K562 (cell line): ENCODE measurements around the gene DCAF10. TPM values are rescaled to one million over a fixed set of nuclear protein-coding genes. Genes with fewer than 3 reads are reported as not detected.

ENCODE experiments used
- ATAC-seq: fragments of 200-7000 bp; cut with Tn5 transposase; 3 replicates; pipeline ENCODE4 v1.9.1; 2020; ENCODE audit warnings: moderate library complexity
- BruUV-seq: library from RNA; stranded (reverse); fragments of 400-500 nt; replicated peaks from 2 replicates; lab custom pipeline; 2021; lab: Mats Ljungman, UMichigan
- CTCF ChIA-PET: fragments of 300-600 bp; formaldehyde crosslinking; extraction: SDS; loops from one replicate; lab custom pipeline; 2021; ENCODE audit warnings: low intra/inter-chr PET ratio; lab: Yijun Ruan, JAX
- POLR2A ChIA-PET: fragments of 300-600, 350-650 bp; sonication (Branson Sonifier 250); formaldehyde crosslinking; extraction: SDS; loops from one replicate; lab custom pipeline; 2021; ENCODE audit warnings: antibody characterized with exemption, inconsistent platforms; lab: Yijun Ruan, JAX
- DNase-seq, 4 experiments: peaks; one replicate each; pipeline versions ENCODE4 v3.0.0 to v3.0.0-alpha.2; 2011 to 2018; ENCODE audit warnings: low spot score in 3 of 4, mixed read lengths in 3 of 4; ENCODE audit errors: extremely low read depth in 1 of 4
- FAIRE-seq: peaks from 2 replicates; lab custom pipeline; 2011; peaks lifted over from hg19 to GRCh38; lab: Jason Lieb, UNC
- H2AFZ ChIP-seq: 2 replicates; pipeline ENCODE4 v1.6.0; 2011; ENCODE audit warnings: low read depth, low read length, control low read depth, inconsistent platforms
- H3K27ac ChIP-seq: fragments of 200-600 bp; 3 replicates; pipeline ENCODE4 v1.8.0; 2011; ENCODE audit warnings: low read depth, mild to moderate bottlenecking, control low read depth, inconsistent platforms, low read length, moderate library complexity, mixed read lengths; ENCODE audit errors: extremely low read depth
- H3K27me3 ChIP-seq, 2 experiments: fragments of 300-600 bp in 1 of 2; 2 replicates in 1 of 2; 3 replicates in 1 of 2; pipeline versions ENCODE4 v1.6.0 to v1.8.0; 2011; ENCODE audit warnings: inconsistent platforms in 2 of 2, low read length in 2 of 2, mild to moderate bottlenecking in 1 of 2, mixed read lengths in 1 of 2, moderate library complexity in 1 of 2; ENCODE audit not compliant: control insufficient read depth in 2 of 2, insufficient read depth in 2 of 2
- H3K36me3 ChIP-seq: fragments of 300-600 bp; 3 replicates; pipeline ENCODE4 v1.8.0; 2011; ENCODE audit warnings: mild to moderate bottlenecking, low read length, inconsistent platforms; ENCODE audit not compliant: control insufficient read depth, insufficient read depth
- H3K4me1 ChIP-seq, 2 experiments: fragments of 200-600 bp in 1 of 2; replicated peaks in 1 of 2; 2 replicates in 1 of 2; 3 replicates in 1 of 2; pipeline versions ENCODE4 v1.5.1 to v1.8.0; 2011; ENCODE audit warnings: inconsistent platforms in 2 of 2, low read length in 2 of 2, mild to moderate bottlenecking in 1 of 2, mixed read lengths in 1 of 2, moderate library complexity in 1 of 2; ENCODE audit not compliant: control insufficient read depth in 2 of 2, insufficient read depth in 2 of 2
- H3K4me2 ChIP-seq: 2 replicates; pipeline ENCODE4 v1.6.1; 2011; ENCODE audit warnings: low read length, control low read depth, inconsistent platforms, mixed read lengths; ENCODE audit not compliant: insufficient read depth
- H3K4me3 ChIP-seq: fragments of 200-600 bp; sonication (generic), shearing (Covaris generic); 2 replicates; pipeline ENCODE4 v1.5.1; 2016; ENCODE audit warnings: control low read depth, inconsistent platforms
- H3K79me2 ChIP-seq: fragments of 200-600 bp; 3 replicates; pipeline ENCODE4 v1.8.0; 2011; ENCODE audit warnings: low read length, inconsistent platforms; ENCODE audit not compliant: control insufficient read depth, insufficient read depth
- H3K9ac ChIP-seq, 2 experiments: 2 replicates each; pipeline versions ENCODE4 v1.6.0 to v1.6.1; 2011; ENCODE audit warnings: low read depth in 2 of 2, low read length in 2 of 2, control low read depth in 1 of 2, inconsistent platforms in 1 of 2, mild to moderate bottlenecking in 1 of 2, mixed read lengths in 1 of 2; ENCODE audit not compliant: insufficient read depth in 1 of 2
- H3K9me1 ChIP-seq: one replicate; pipeline ENCODE4 v1.6.0; 2011; ENCODE audit warnings: inconsistent platforms, mild to moderate bottlenecking, low read length, moderate library complexity; ENCODE audit not compliant: control insufficient read depth, insufficient read depth
- H3K9me3 ChIP-seq: replicated peaks from 2 replicates; pipeline ENCODE4 v1.5.1; 2011; ENCODE audit warnings: low read depth, low read length, inconsistent platforms; ENCODE audit not compliant: control insufficient read depth, insufficient read depth
- H4K20me1 ChIP-seq: replicated peaks from 2 replicates; pipeline ENCODE4 v1.6.1; 2011; ENCODE audit warnings: low read length, inconsistent platforms, mixed read lengths; ENCODE audit not compliant: control insufficient read depth, insufficient read depth
- FOSL1 ChIP-seq: fragments of 200-800 bp; sonication (Bioruptor generic); conservative IDR thresholded peaks from 2 replicates; pipeline ENCODE4 v1.6.1; 2016; ENCODE audit warnings: missing genetic modification characterization, missing compliant biosample characterization
- FOXK2 ChIP-seq, 2 experiments: fragments of 450-650 bp; IDR thresholded peaks in 1 of 2; conservative IDR thresholded peaks in 1 of 2; 2 replicates each; pipeline ENCODE4 v1.6.1; 2016; ENCODE audit warnings: low read depth in 2 of 2, mild to moderate bottlenecking in 1 of 2
- HDGF ChIP-seq: fragments of 450-650 bp; IDR thresholded peaks from 2 replicates; pipeline ENCODE4 v1.6.1; 2016
- NFRKB ChIP-seq: fragments of 450-650 bp; IDR thresholded peaks from 2 replicates; pipeline ENCODE4 v1.6.1; 2016; ENCODE audit warnings: low read depth
- POLR2G ChIP-seq: fragments of 200-400 bp; formaldehyde crosslinking; IDR thresholded peaks from 2 replicates; pipeline ENCODE4 v1.6.1; 2017; ENCODE audit warnings: low read depth, mild to moderate bottlenecking, antibody characterized with exemption, low read length, moderate library complexity
- RAD21 ChIP-seq, 2 experiments: fragments of 250-450 bp in 1 of 2; fragments of 450-650 bp in 1 of 2; sonication (Bioruptor Pico) in 1 of 2; formaldehyde crosslinking in 1 of 2; IDR thresholded peaks in 1 of 2; conservative IDR thresholded peaks in 1 of 2; 2 replicates each; pipeline versions ENCODE4 v1.4.0 to v1.8.0; 2020 to 2022; ENCODE audit warnings: mild to moderate bottlenecking in 2 of 2, moderate library complexity in 1 of 2
- TEAD2 ChIP-seq: fragments of 450-650 bp; IDR thresholded peaks from 2 replicates; pipeline ENCODE4 v1.6.1; 2016; ENCODE audit warnings: missing genetic modification characterization, control low read depth, missing compliant biosample characterization
- TRIM25 ChIP-seq: fragments of 450-650 bp; IDR thresholded peaks from 2 replicates; pipeline ENCODE4 v1.7.0; 2016; ENCODE audit warnings: borderline replicate concordance
- ZNF23 ChIP-seq: fragments of 250-450 bp; sonication (Bioruptor Pico); IDR thresholded peaks from 2 replicates; pipeline ENCODE4 v1.4.0; 2020; ENCODE audit warnings: mild to moderate bottlenecking
- ZNF232 ChIP-seq: sonication (generic); formaldehyde crosslinking; IDR thresholded peaks from 2 replicates; pipeline ENCODE4 v1.8.0; 2022; ENCODE audit warnings: mild to moderate bottlenecking, missing genetic modification reagents
- ZNF407 ChIP-seq: fragments of 450-650 bp; IDR thresholded peaks from 2 replicates; pipeline ENCODE4 v1.6.1; 2016; ENCODE audit warnings: low read depth
- ZNF589 ChIP-seq: fragments of 200-800 bp; sonication (Bioruptor generic); IDR thresholded peaks from 2 replicates; pipeline ENCODE4 v1.6.1; 2016; ENCODE audit warnings: low read depth, missing genetic modification characterization, missing compliant biosample characterization
- WGBS: fragments of 100-300 bp; shearing (Covaris generic); methylation state at CpG from one replicate; pipeline ENCODE4 v1.1.6; 2016; ENCODE audit warnings: low coverage, mixed read lengths; ENCODE audit not compliant: insufficient coverage; ENCODE audit errors: missing lambda C conversion rate; 5-methylcytosine and 5-hydroxymethylcytosine counted together
- in situ Hi-C: fragments of 300-500 bp; cut with MboI; formaldehyde crosslinking; loops from 4 replicates; pipeline ENCODE4 v1.15.0; 2018; ENCODE audit warnings: inconsistent platforms, mixed read lengths
- intact Hi-C: fragments of 100-400 bp; cut with micrococcal nuclease; formaldehyde crosslinking; loops from 2 replicates; pipeline ENCODE4 v1.14.2; 2022
- polyA plus RNA-seq, 8 experiments: library from polyadenylated mRNA; depleted of rRNA in 4 of 8; stranded (reverse) in 5 of 8; unstranded in 3 of 8; fragments of >200 nt; fragmentation: Nextera tagmentation in 2 of 8; fragmentation: Illumina TruSeq in 1 of 8; extraction: Ambion mirVana in 2 of 8; extraction: Trizol in 1 of 8; gene quantifications; 2 replicates each; pipeline versions ENCODE4 v1.2.1 to v1.2.3, GENCODE V29; 2011 to 2014; ENCODE audit warnings: inconsistent platforms in 1 of 8, missing spikeins in 1 of 8
- total RNA-seq, 7 experiments: library from RNA; depleted of rRNA in 6 of 7; stranded (reverse); fragments of >200 nt in 6 of 7; fragmentation: Illumina TruSeq in 2 of 7; extraction: Trizol in 2 of 7; gene quantifications; 2 replicates each; pipeline versions ENCODE4 v1.2.1 to v1.2.3, GENCODE V29; 2011 to 2021; ENCODE audit warnings: low replicate concordance in 1 of 7

DCAF10 gene
- total and polyA plus RNA-seq, 9 of the 15 experiments (the other 6 are each of a cell fraction or from before 2014, with no cell fraction given) = 6.8 to 40.1 (median 16.9) TPM

GRCh38 chr9:37784291-37784615 is 16.3 kb upstream of the DCAF10 start:
- H2AFZ ChIP-seq = peak overlapping the region; percentile 99
- H3K4me3 ChIP-seq = peak overlapping the region; percentile 82
- peak overlapping the region; percentile 92 to 97 for H3K9ac ChIP-seq
- no peaks in the 10 kb centered on the region for H3K9me3 ChIP-seq
- peak overlapping the region; percentile 91 for H3K27ac ChIP-seq
- H3K79me2 ChIP-seq = peaks cover 62% of the 10 kb centered on the region
- H4K20me1 ChIP-seq = 0 out of 2 replicates have a peak, but pooled peaks cover 5% of the 10 kb centered on the region
- peaks cover 8 to 24% of the 10 kb centered on the region in 2 experiments; a peak in 4 of 5 replicates for H3K4me1 ChIP-seq
- H3K36me3 ChIP-seq = peaks cover 48% of the 10 kb centered on the region
- CTCF ChIA-PET = no interaction called here
- POLR2A ChIA-PET = interaction anchor here (0.6 to 3.5 kb wide), 8 partner anchors 9 to 41 kb away, joined by 3 to 32 read pairs (median 7); partner anchors contain the start of gene DCAF10
- no TSS peak for BruUV-seq
- intact Hi-C loops = loop anchor here (1.0 to 10.0 kb wide), 2 partner anchors 37 to 281 kb away; partner anchors contain the start of gene SHB
- WGBS = 2% methylated on average over 6 of the region's 6 CpGs
- peak in 1 of 4 experiments; percentile 28 for DNase-seq
- peaks cover 3% of the 10 kb centered on the region for H3K9me1 ChIP-seq
- in situ Hi-C loops = loop anchor here (5.0 kb wide), 1 partner anchor 302 kb away; no protein-coding TSS in a partner anchor
- TF ChIP-seq NFRKB (no peak), POLR2G (no peak), TRIM25 (0 out of 2 replicates have a peak, but pooled peaks have one; percentile 36), HDGF (no peak), ZNF589 (CRISPR knock-in tag) (no peak), RAD21 (CRISPR knock-in tag; conservative IDR thresholded peaks at IDR 0.05 in 1 of 2, IDR thresholded peaks at IDR 0.05 in 1 of 2) (no peak), ZNF232 (CRISPR knock-in tag) (no peak), FOXK2 (conservative IDR thresholded peaks at IDR 0.05 in 1 of 2, IDR thresholded peaks at IDR 0.05 in 1 of 2; ENCODE audit: low read depth in 2 of 2) (no peak), FOSL1 (tag) (0 out of 2 replicates have a peak, but pooled peaks have one; percentile 4), TEAD2 (tag) (no peak), ZNF407 (no peak), ZNF23 (no peak)
- TF ChIP-seq, all 486 proteins: peak for 2
- FAIRE-seq = no peak
- H3K4me2 ChIP-seq = peak overlapping the region; percentile 92
- ATAC-seq = no peak
- H3K27me3 ChIP-seq = no peaks in the 10 kb centered on the region
